NB4 (cell line): Measurements from ENCODE around the gene CLIP3.

ENCODE experiments used
- DNase-seq: peaks from one replicate; pipeline ENCODE4 v3.0.0; 2010; ENCODE audit warnings: low read depth
- H3K4me3 ChIP-seq: one replicate; pipeline ENCODE4 v1.5.1; 2011; ENCODE audit warnings: mild to moderate bottlenecking, low read depth, low read length, moderate library complexity
- CTCF ChIP-seq: IDR thresholded peaks from one replicate; pipeline ENCODE4 v1.5.1; 2012; ENCODE audit warnings: low read depth, low read length
- MAX ChIP-seq: IDR thresholded peaks from 2 replicates; pipeline ENCODE4 v1.6.1; 2011; ENCODE audit warnings: low read depth, low read length
- MYC ChIP-seq: IDR thresholded peaks from 2 replicates; pipeline ENCODE4 v1.6.1; 2011; ENCODE audit warnings: low read depth, low read length
- POLR2A ChIP-seq: IDR thresholded peaks from 2 replicates; pipeline ENCODE4 v1.6.1; 2011; ENCODE audit warnings: mild to moderate bottlenecking; ENCODE audit not compliant: insufficient read length; ENCODE audit errors: extremely low read depth

Gene CLIP3

GRCh38 chr19:36040495-36040894, 7.8 kb upstream of the CLIP3 start:
- no peak overlapping the region for H3K4me3 ChIP-seq
- TF ChIP-seq MAX (no peak), CTCF (no peak), POLR2A (no peak), MYC (no peak)
- DNase-seq, result no peak

GRCh38 chr19:36031308-36031707, 1.4 kb downstream of the CLIP3 start:
- H3K4me3 ChIP-seq, result no peak overlapping the region
- TF ChIP-seq MYC (no peak), POLR2A (no peak), CTCF (no peak), MAX (no peak)
- DNase-seq, result no peak

- no peak for TF ChIP-seq MAX
- TF ChIP-seq POLR2A, result no peak
- no peak for TF ChIP-seq MYC
- TF ChIP-seq CTCF, result no peak
- no peak overlapping the region for H3K4me3 ChIP-seq
- no peak for DNase-seq
Observed at GRCh38 chr19:36030264-36031148, 2.2 kb downstream of the CLIP3 start.

GRCh38 chr19:36028313-36029041, 4.2 kb downstream of the CLIP3 start:
- DNase-seq, result no peak
- no peak overlapping the region for H3K4me3 ChIP-seq
- TF ChIP-seq POLR2A (no peak), MAX (no peak), CTCF (no peak), MYC (no peak)

- no peak for DNase-seq
- H3K4me3 ChIP-seq, result no peak overlapping the region
- TF ChIP-seq MAX (no peak), CTCF (no peak), POLR2A (no peak), MYC (no peak)
Observed at GRCh38 chr19:36027696-36028095, 5.0 kb downstream of the CLIP3 start.
